HG03575 (cell line): Measurements from ENCODE around the gene PTPRE.
A peak's percentile ranks its signal among the peaks of the same experiment; 100 is the strongest.

Experiments used
- ATAC-seq: cut with Tn5 transposase; IDR thresholded peaks from one replicate; pipeline ENCODE4 v1.9.1; 2021; ENCODE audit not compliant: unreplicated experiment, insufficient number of reproducible peaks, low FRiP score; ENCODE audit errors: extremely low read depth

The PTPRE gene

DNA sequence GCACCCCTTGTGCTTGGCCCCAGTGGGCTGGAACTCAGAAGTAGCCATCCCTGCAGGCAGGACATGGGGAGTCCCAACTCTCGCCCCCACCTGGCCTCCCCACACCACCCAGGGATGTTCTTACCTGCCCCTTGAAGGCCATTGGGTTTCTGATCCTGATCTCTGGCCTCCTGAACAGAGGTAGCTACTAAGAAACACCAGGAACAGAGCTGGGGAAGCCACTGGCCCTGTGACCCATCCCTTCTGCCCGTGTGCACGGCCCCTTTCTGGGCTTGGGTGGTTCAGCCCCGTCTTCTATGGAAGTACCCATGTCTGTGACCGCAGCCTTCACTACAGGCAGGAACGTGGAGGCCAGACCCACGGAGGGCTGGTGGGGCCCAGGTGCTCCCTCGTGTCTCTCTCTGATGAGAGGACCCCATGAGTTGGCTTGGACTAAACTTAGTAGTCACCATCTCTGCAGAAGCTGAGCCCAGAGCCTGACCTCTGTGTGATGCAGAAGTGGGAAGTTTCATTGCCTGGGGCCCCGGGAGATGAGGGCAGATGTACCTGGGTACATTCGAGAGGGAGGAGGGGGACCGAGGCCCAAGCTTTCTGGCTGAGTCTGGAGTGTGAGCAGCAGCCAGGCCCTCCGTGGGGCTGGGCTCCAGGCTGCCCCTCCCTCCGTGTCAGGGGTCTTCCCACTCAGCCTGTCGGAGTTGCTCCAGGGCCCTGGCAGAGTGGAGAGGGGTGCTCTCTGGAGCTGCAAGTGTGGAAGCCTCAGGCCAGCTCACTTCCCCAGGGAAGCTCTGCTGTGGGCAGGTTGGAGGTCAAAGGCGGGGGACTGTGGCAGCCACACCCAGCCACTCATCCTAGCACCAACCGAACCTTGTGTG, 138.3 kb downstream of the PTPRE start:
- no peak for ATAC-seq

GRCh38 chr10:128045833-128046120, 138.9 kb downstream of the PTPRE start:
- no peak for ATAC-seq

- ATAC-seq, result no peak
Measured at GRCh38 chr10:128046156-128046952, 139.5 kb downstream of the PTPRE start.

DNA sequence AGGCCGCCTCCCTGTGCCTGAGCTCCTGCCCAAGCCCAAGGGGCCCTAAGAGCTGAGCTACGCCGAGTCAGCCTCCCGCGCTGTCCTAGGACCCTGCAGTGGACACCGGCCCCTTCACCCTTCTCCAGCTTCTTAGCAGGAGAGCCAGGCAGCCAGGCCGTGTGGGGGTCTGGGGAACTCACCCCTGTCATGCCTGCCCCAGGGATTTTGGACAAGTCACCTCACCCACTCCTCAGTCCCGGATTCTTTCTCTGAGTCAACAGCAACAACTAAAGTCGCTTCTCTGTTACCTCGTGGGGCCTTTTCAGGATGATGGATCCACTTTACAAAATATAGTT, 140.0 kb downstream of the PTPRE start:
- no peak for ATAC-seq

DNA sequence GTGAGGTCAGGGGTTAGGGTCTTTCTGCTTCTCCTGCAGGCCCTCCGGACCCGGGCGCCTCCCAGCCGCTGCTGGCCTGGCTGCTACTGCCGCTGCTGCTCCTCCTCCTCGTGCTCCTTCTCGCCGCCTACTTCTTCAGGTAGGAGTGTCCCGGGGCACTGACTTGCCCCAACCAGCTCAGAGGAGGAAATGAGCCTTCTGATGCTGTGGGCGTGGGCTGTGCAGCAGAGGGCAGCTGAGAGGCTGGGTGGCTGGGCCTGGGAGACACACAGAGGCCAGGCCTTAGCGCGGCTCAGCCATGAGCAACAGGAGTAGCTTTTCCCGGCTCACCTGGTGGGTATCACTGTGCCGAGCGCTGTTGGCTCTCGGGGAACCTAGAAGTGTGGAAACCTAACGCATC, 140.4 kb downstream of the PTPRE start:
- ATAC-seq, result peak; percentile 92

- ATAC-seq, result peak; percentile 40
Measured at GRCh38 chr10:128047991-128048818, 141.3 kb downstream of the PTPRE start.

GRCh38 chr10:128048819-128049210, 141.9 kb downstream of the PTPRE start:
- ATAC-seq, result no peak

DNA sequence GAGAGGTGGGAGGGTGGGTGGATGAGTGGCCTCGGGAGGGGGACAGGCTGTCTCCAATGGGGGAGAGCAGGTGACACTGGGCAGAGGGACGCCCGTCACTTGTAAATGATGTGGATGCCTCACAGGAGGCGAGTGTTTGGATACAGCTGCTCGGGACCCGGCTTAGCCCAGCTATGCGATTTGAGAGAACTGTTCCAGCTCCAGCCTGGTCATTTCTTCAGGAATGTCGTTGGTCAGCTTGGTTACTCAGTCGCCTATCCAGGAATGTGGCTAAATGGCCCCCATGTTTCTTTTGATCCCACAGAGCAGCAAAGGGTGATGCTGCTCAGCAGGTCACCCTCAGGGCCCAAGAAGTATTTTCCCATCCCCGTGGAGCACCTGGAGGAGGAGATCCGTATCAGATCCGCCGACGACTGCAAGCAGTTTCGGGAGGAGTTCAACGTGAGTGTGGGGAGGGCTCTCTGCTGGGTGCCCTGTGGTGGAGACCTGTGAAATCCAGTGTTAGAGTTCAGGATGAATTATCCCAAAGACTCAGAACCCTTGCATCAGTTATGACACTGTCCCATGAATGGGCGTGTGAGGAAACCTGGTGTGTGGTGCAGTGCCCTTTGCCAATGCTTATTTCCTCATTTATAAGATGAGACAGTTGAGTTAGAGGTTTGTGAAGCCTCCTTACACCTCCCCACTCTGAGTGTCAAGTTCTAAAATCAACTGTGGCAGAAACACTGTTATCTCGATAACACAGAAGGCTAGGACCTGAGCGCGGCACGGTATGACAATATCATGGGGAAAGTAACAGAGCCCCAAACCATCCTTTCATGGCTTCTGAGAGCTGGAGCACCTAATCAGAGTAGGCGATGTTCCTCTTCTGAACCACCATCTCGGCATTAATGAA, 142.6 kb downstream of the PTPRE start:
- no peak for ATAC-seq

- no peak for ATAC-seq
Measured at GRCh38 chr10:128050121-128050516, 143.2 kb downstream of the PTPRE start.

DNA sequence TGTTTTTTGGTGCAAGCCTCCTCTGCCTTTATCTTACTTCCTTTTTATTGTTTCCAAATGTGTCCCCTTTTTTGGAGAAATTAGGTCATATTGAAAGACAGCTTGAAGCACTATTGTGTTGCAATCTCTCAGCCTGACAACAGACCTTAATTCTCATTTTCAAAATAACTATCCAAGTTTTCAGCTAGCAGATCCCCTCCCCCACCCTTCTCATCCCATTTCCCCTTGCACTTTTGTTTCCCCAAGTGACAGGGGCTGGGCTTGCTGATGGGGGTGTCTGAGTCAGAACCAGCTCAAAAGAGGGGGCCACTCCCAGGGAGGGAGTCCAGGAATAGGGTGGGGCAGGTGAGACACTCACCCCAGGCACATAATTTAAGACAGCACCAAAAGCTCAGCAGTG, 144.0 kb downstream of the PTPRE start:
- ATAC-seq, result no peak

GRCh38 chr10:128051548-128051947, 144.6 kb downstream of the PTPRE start:
- ATAC-seq, result no peak

DNA sequence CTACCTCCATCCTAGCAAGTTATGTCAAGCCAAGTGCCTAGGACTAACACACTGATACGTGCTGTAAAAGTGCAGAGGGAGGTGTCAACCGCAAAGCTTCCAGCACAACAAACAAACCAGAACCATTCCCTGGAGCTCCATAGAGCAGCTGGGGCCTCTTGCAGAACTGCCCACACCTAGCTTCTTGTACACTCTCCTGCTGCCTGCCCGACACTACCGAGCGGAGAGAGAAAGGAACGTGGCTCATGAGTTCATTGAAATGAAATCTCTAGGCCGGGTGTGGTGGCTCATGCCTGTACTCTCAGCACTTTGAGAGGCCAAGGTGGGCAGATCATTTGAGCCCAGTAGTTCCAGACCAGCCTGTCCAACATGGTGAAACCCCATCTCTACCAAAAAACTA, 145.8 kb downstream of the PTPRE start:
- no peak for ATAC-seq

- no peak for ATAC-seq
Measured at GRCh38 chr10:128053356-128053755, 146.5 kb downstream of the PTPRE start.

DNA sequence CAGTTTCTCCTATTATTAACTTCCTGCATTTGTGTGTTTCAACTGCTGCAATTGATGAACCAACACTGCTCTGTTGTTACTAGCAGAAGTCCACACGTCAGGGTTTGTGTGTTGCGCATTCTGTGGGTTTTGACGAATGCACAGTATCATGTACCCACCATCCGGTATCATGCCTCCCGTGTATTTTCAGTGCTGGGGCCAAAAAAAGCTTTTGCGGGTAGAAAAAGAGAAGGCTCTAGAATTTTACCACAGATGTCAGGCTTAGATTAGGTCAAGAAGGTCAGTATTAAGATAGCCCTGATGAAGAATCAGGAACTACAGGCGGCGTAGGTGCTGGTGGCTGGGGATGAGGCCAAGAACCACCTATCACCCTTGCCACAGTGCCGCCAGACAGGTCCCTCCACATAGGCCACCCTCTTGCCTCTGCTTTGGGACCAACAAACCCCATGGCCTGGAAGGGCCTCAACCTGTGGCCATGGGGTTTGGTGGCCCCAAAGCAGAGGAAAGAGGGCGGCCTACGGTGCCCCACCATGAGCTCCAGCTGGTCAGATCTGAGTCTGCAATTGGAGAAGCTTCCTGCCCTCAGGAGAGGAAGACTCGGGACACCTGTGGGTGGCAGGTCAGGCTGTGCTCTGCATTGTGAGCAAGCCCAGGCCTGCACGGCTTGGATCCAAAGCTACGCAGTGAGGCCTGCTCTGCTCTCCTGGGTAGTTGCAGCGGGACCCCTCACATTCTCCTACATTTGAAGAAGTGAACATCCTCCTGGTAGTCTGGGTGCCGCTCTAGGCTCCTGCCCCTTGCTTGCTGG, 147.5 kb downstream of the PTPRE start:
- ATAC-seq, result no peak

- ATAC-seq, result no peak
Measured at GRCh38 chr10:128055061-128055868, 148.4 kb downstream of the PTPRE start.

GRCh38 chr10:128056303-128057050, 149.6 kb downstream of the PTPRE start:
- no peak for ATAC-seq
